HepG2 (cell line): Measurements from ENCODE around the gene ACER3.

Source experiments
- NFE2L1 ChIP-seq: sonication (generic); formaldehyde crosslinking; IDR thresholded peaks from 2 replicates; pipeline ENCODE4 v1.4.0; 2020; ENCODE audit warnings: missing genetic modification reagents, mild to moderate bottlenecking, borderline replicate concordance
- TOPORS ChIP-seq: sonication (generic); formaldehyde crosslinking; IDR thresholded peaks from 2 replicates; pipeline ENCODE4 v1.8.0; 2023; ENCODE audit warnings: mild to moderate bottlenecking, missing genetic modification reagents
- UBTF ChIP-seq: sonication (generic); formaldehyde crosslinking; IDR thresholded peaks from 2 replicates; pipeline ENCODE4 v1.4.0; 2020; ENCODE audit warnings: mild to moderate bottlenecking, missing genetic modification reagents
- ZNF121 ChIP-seq: sonication (generic); formaldehyde crosslinking; IDR thresholded peaks from 2 replicates; pipeline ENCODE4 v1.5.0; 2020; ENCODE audit warnings: mild to moderate bottlenecking, missing genetic modification reagents
- ZNF792 ChIP-seq: IDR thresholded peaks from 2 replicates; pipeline ENCODE4 v1.6.1; 2016

GRCh38 chr11:77069969-77070582, 209.4 kb downstream of the ACER3 start:
- TF ChIP-seq UBTF (CRISPR knock-in tag) (no peak), ZNF121 (no peak), NFE2L1 (CRISPR knock-in tag) (no peak), ZNF792 (no peak), TOPORS (CRISPR knock-in tag) (no peak)
